OCI-LY1 (cell line): ENCODE measurements around the gene MTOR.

Experiments used
- H2AFZ ChIP-seq: fragments of 200-600 bp; sonication (generic), shearing (Covaris generic); 2 replicates; pipeline ENCODE4 v1.6.0; 2014; ENCODE audit warnings: antibody characterized with exemption, mild to moderate bottlenecking, low read length
- H3F3A ChIP-seq: fragments of 200-600 bp; sonication (generic), shearing (Covaris generic); 2 replicates; pipeline ENCODE4 v1.6.0; 2014; ENCODE audit warnings: mild to moderate bottlenecking, antibody characterized with exemption, low read length, moderate library complexity; ENCODE audit not compliant: insufficient read depth
- H3K27ac ChIP-seq: fragments of 200-600 bp; sonication (generic); 2 replicates; pipeline ENCODE4 v1.5.1; 2014; ENCODE audit warnings: low read length, mixed run types, mild to moderate bottlenecking, low read depth; ENCODE audit not compliant: poor library complexity, severe bottlenecking
- H3K27me3 ChIP-seq: fragments of 200-600 bp; sonication (generic); 2 replicates; pipeline ENCODE4 v1.6.0; 2014; ENCODE audit warnings: antibody characterized with exemption, mild to moderate bottlenecking, low read length, moderate library complexity; ENCODE audit not compliant: insufficient read depth
- H3K36me3 ChIP-seq: fragments of 200-600 bp; sonication (generic); 2 replicates; pipeline ENCODE4 v1.6.1; 2014; ENCODE audit warnings: mild to moderate bottlenecking, antibody characterized with exemption, low read length, moderate library complexity, mixed read lengths; ENCODE audit not compliant: insufficient read depth
- H3K4me1 ChIP-seq: fragments of 200-600 bp; sonication (generic); 2 replicates; pipeline ENCODE4 v1.5.1; 2014; ENCODE audit warnings: mild to moderate bottlenecking, low read length, moderate library complexity; ENCODE audit not compliant: insufficient read depth, severe bottlenecking
- H3K4me2 ChIP-seq: fragments of 200-600 bp; sonication (generic), shearing (Covaris generic); 2 replicates; pipeline ENCODE4 v1.6.1; 2014; ENCODE audit warnings: low read length
- H3K4me3 ChIP-seq: fragments of 200-600 bp; sonication (generic); 2 replicates; pipeline ENCODE4 v1.5.1; 2014; ENCODE audit warnings: low read length, low read depth, mild to moderate bottlenecking, mixed read lengths; ENCODE audit not compliant: poor library complexity, severe bottlenecking
- H3K79me2 ChIP-seq: fragments of 200-600 bp; shearing (Covaris generic); 2 replicates; pipeline ENCODE4 v1.6.1; 2016; ENCODE audit warnings: mixed run types, low read length, mixed read lengths; ENCODE audit not compliant: insufficient read depth
- H3K9ac ChIP-seq: fragments of 200-600 bp; sonication (generic), shearing (Covaris generic); 2 replicates; pipeline ENCODE4 v1.6.1; 2014; ENCODE audit warnings: mild to moderate bottlenecking, low read length, mixed read lengths
- H3K9me2 ChIP-seq: fragments of 200-600 bp; sonication (generic), shearing (Covaris generic); 2 replicates; pipeline ENCODE4 v1.6.1; 2014; ENCODE audit warnings: low read depth, mild to moderate bottlenecking, low read length, mixed read lengths
- H3K9me3 ChIP-seq: fragments of 200-600 bp; shearing (Covaris generic); 2 replicates; pipeline ENCODE4 v1.6.1; 2014; ENCODE audit warnings: low read length, mixed read lengths
- H4K20me1 ChIP-seq: fragments of 200-600 bp; sonication (generic), shearing (Covaris generic); 2 replicates; pipeline ENCODE4 v1.6.0; 2016; ENCODE audit warnings: mild to moderate bottlenecking, low read length; ENCODE audit not compliant: insufficient read depth
- EZH2 ChIP-seq: fragments of 200-600 bp; sonication (generic), shearing (Covaris generic); IDR thresholded peaks from 2 replicates; pipeline ENCODE4 v1.8.0; 2017; ENCODE audit warnings: borderline replicate concordance, mixed run types, mild to moderate bottlenecking, antibody characterized with exemption, low read length, moderate library complexity, mixed read lengths
- TF ChIP-seq, protein P1 (sequence below): fragments of 200-600 bp; sonication (generic), shearing (Covaris generic); IDR thresholded peaks from 2 replicates; pipeline ENCODE4 v1.5.1; 2017; ENCODE audit warnings: mild to moderate bottlenecking, antibody characterized with exemption, low read length, moderate library complexity, mixed read lengths

The MTOR gene

DNA sequence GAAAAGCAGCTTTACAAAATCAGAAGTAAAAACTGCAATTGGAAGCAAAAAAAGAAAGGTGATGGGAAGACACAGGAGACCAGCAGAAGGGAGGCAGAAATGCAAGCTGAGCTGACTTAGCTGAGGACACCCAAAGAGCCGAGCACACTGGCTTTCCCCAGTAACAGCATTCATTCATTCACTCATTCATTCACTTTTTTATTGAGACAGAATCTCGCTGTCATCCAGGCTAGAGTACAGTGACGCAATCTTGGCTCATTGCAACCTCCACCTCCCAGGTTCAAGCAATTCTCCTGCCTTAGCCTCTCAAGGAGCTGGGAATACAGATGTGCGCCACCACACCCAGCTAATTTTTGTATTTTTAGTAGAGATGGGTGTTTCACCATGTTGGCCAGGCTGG, 65.0 kb downstream of the MTOR start:
- Histone ChIP-seq H3K4me1 (no peaks in the 10 kb centered on the region), H3K79me2 (no peaks in the 10 kb centered on the region), H3K9ac (no peak overlapping the region), H3K36me3 (peaks cover 74% of the 10 kb centered on the region), H3K4me3 (no peak overlapping the region), H3K9me3 (no peaks in the 10 kb centered on the region), H3K9me2 (no peaks in the 10 kb centered on the region), H3K27ac (no peak overlapping the region), H4K20me1 (no peaks in the 10 kb centered on the region), H3K27me3 (no peaks in the 10 kb centered on the region), H3F3A (no peaks in the 10 kb centered on the region), H3K4me2 (no peak overlapping the region), H2AFZ (no peak overlapping the region)
- TF ChIP-seq, protein P1, sequence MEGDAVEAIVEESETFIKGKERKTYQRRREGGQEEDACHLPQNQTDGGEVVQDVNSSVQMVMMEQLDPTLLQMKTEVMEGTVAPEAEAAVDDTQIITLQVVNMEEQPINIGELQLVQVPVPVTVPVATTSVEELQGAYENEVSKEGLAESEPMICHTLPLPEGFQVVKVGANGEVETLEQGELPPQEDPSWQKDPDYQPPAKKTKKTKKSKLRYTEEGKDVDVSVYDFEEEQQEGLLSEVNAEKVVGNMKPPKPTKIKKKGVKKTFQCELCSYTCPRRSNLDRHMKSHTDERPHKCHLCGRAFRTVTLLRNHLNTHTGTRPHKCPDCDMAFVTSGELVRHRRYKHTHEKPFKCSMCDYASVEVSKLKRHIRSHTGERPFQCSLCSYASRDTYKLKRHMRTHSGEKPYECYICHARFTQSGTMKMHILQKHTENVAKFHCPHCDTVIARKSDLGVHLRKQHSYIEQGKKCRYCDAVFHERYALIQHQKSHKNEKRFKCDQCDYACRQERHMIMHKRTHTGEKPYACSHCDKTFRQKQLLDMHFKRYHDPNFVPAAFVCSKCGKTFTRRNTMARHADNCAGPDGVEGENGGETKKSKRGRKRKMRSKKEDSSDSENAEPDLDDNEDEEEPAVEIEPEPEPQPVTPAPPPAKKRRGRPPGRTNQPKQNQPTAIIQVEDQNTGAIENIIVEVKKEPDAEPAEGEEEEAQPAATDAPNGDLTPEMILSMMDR = no peak
- no peak for TF ChIP-seq EZH2

DNA sequence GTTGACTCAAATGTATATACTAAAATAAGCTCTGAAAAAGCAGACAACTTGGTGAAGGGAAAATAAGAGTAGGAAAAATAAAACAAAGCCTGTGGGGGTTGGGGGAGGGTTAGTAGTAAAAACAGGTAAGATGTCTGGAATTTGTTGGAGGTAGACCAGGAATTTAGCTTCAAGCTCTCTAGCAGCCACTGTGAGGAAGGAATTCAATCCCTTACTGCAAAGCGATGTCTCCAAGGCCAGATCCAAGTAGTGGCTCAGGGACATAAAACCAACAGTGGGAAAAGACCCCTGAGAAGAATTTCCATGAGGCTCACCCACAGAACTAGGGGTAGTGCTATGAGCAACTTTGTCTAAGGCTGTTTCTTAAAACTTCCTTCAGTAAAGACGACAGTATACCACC, 65.4 kb downstream of the MTOR start:
- no peaks in the 10 kb centered on the region for H3K79me2 ChIP-seq
- no peaks in the 10 kb centered on the region for H3K9me3 ChIP-seq
- peaks cover 78% of the 10 kb centered on the region for H3K36me3 ChIP-seq
- H4K20me1 ChIP-seq = no peaks in the 10 kb centered on the region
- H3K9me2 ChIP-seq = no peaks in the 10 kb centered on the region
- H3K9ac ChIP-seq = no peak overlapping the region
- no peak overlapping the region for H3K4me2 ChIP-seq
- no peaks in the 10 kb centered on the region for H3K4me1 ChIP-seq
- no peak for TF ChIP-seq EZH2
- TF ChIP-seq, protein P1 = no peak
- no peaks in the 10 kb centered on the region for H3K27me3 ChIP-seq
- no peaks in the 10 kb centered on the region for H3F3A ChIP-seq
- no peak overlapping the region for H2AFZ ChIP-seq
- H3K27ac ChIP-seq = no peak overlapping the region
- H3K4me3 ChIP-seq = no peak overlapping the region

DNA sequence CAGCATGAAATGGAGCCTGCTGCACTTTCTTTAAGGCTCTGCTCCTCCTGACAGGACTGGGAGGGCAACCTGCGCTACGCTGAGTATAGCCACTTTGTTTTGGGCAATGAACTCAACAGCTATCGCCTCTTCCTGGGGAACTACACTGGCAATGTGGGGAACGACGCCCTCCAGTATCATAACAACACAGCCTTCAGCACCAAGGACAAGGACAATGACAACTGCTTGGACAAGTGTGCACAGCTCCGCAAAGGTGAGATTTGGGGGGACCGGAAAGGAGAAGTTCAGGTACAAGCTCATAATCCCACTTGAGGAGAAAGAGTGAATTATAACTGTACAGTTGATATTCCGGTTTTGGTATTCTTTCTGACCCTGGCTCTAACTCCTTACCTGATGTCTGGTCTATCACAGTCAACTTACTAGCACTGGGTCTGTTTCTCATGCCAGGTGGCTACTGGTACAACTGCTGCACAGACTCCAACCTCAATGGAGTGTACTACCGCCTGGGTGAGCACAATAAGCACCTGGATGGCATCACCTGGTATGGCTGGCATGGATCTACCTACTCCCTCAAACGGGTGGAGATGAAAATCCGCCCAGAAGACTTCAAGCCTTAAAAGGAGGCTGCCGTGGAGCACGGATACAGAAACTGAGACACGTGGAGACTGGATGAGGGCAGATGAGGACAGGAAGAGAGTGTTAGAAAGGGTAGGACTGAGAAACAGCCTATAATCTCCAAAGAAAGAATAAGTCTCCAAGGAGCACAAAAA, 67.8 kb downstream of the MTOR start:
- no peaks in the 10 kb centered on the region for H3K27me3 ChIP-seq
- no peak overlapping the region for H3K27ac ChIP-seq
- H2AFZ ChIP-seq = no peak overlapping the region
- no peaks in the 10 kb centered on the region for H3K9me3 ChIP-seq
- H3K4me2 ChIP-seq = no peak overlapping the region
- TF ChIP-seq, protein P1 = no peak
- TF ChIP-seq EZH2 = no peak
- H3K4me3 ChIP-seq = no peak overlapping the region
- H4K20me1 ChIP-seq = no peaks in the 10 kb centered on the region
- H3F3A ChIP-seq = no peaks in the 10 kb centered on the region
- H3K9ac ChIP-seq = no peak overlapping the region
- no peaks in the 10 kb centered on the region for H3K4me1 ChIP-seq
- H3K36me3 ChIP-seq = peaks cover 90% of the 10 kb centered on the region
- no peaks in the 10 kb centered on the region for H3K9me2 ChIP-seq
- H3K79me2 ChIP-seq = no peaks in the 10 kb centered on the region
